Heart right ventricle (tissue), 16 donors: ENCODE measurements around the gene C11orf86. TPM values are rescaled to one million over a fixed set of nuclear protein-coding genes. Genes with fewer than 3 reads are reported as not detected.

Source experiments
- ATAC-seq, 8 donors: fragments of 200-7000 bp; cut with Tn5 transposase; one replicate each; pipeline ENCODE4 v1.9.1; 2020; ENCODE audit warnings: mild to moderate bottlenecking in 8 of 8, moderate library complexity in 8 of 8, moderate number of reproducible peaks in 1 of 8
- DNase-seq, 2 donors: peaks; one replicate each; pipeline ENCODE4 v3.0.0-alpha.2; 2020
- H3K27ac ChIP-seq, 10 donors: fragments of 200-600 bp; sonication (generic) in 2 of 10; one replicate each; pipeline versions ENCODE4 v1.5.0 to v1.8.0; 2020 to 2022; ENCODE audit warnings: mild to moderate bottlenecking in 3 of 10
- H3K27me3 ChIP-seq, 7 donors: fragments of 200-600 bp; one replicate each; pipeline ENCODE4 v1.8.0; 2021 to 2022; ENCODE audit warnings: mild to moderate bottlenecking in 2 of 7
- H3K36me3 ChIP-seq, 9 donors: fragments of 200-600 bp; sonication (generic) in 1 of 9; one replicate each; pipeline versions ENCODE4 v1.5.0 to v1.8.0; 2020 to 2022; ENCODE audit warnings: mild to moderate bottlenecking in 2 of 9
- H3K4me1 ChIP-seq, 9 donors: fragments of 200-600 bp; sonication (generic) in 1 of 9; one replicate each; pipeline versions ENCODE4 v1.5.0 to v1.8.0; 2020 to 2022; ENCODE audit warnings: mild to moderate bottlenecking in 4 of 9
- H3K4me3 ChIP-seq, 10 donors: fragments of 200-600 bp; sonication (generic) in 2 of 10; one replicate each; pipeline versions ENCODE4 v1.5.0 to v1.8.0; 2020 to 2022; ENCODE audit warnings: mild to moderate bottlenecking in 7 of 10, moderate library complexity in 2 of 10
- H3K9me3 ChIP-seq, 11 donors: fragments of 200-600 bp in 10 of 11; sonication (generic) in 2 of 11; one replicate each; pipeline versions ENCODE4 v1.5.0 to v1.8.0; 2013 to 2022; ENCODE audit warnings: mild to moderate bottlenecking in 2 of 11, control low read depth in 1 of 11, moderate library complexity in 1 of 11
- WGBS, 2 donors: extraction: QIAGEN DNeasy Blood & Tissue Kit; methylation state at CpG; one replicate each; pipeline ENCODE4 v1.1.7; 2013; ENCODE audit warnings: inconsistent platforms in 1 of 2; 5-methylcytosine and 5-hydroxymethylcytosine counted together
- intact Hi-C, 10 donors: fragments of 100-400 bp; cut with DNase I; formaldehyde crosslinking; loops; one replicate each; pipeline versions ENCODE4 v1.11.1 to v1.14.2; 2022
- polyA plus RNA-seq, 2 donors: library from polyadenylated mRNA; stranded (reverse); fragments of 200-250 nt; gene quantifications; one replicate each; pipeline ENCODE4 v1.2.3, GENCODE V29; 2013
- total RNA-seq, 10 donors: library from RNA; stranded (reverse); fragmentation: NEBNext Ultra II Directional in 3 of 10; extraction: Animal tissue kit (Norgen Biotek cat#: 25700) in 3 of 10; gene quantifications; one replicate each; pipeline versions ENCODE4 v1.2.1 to v1.2.4, GENCODE V29; 2021 to 2023
- TF ChIP-seq, protein P1 (sequence below), 9 donors: fragments of 200-600 bp; sonication (generic) in 2 of 9; IDR thresholded peaks; one replicate each; pipeline versions ENCODE4 v1.5.0 to v1.8.0; 2021 to 2022; ENCODE audit warnings: antibody characterized with exemption in 9 of 9, mild to moderate bottlenecking in 5 of 9, moderate library complexity in 1 of 9
- donor health status: Arrhythmogenic right ventricular cardiomyopathy.
- donor health status: ischemic (EF 13 %, LVEDD 7.1; RV severe dilation, severe dysfunction).
- donor health status: healthy with polysubstance abuse.
- donor health status: DM: no; HTN: yes; CAD: no.
- donor health status: DM: no; HTN: no; CAD: no.
- donor health status: ischemic (EF 25% LVEDD 6.9; RV normal size, moderate dysfunction).
- donor health status: ischemic (EF 25% LVEDD 5.7; RV mildly dilated, moderate dysfunction).
- donor health status: healthy.
- donor health status: DM: yes; HTN: yes; CAD: no.
- donor health status: Ischemic cardiomyopathy.
- donor health status: ischemic (EF 35%, LVEDD 5.7; RV mildly dilated, moderate dysfunction).
- donor health status: nonischemic (EF 11% LVEDD 7.7; RV severe dilation, severe dysfunction).
- donor health status: DM: yes; HTN: yes; CAD: no.
- donor health status: PGD.
- donor health status: ischemic (EF 29% LVEDD 5.4; RV normal size, mild dysfunction).
- donor health status: nonischemic (EF 23%, LVEDD 6.1; RV moderate dilation, normal function).

Gene C11orf86
- total and polyA plus RNA-seq, 12 donors = not detected

DNA sequence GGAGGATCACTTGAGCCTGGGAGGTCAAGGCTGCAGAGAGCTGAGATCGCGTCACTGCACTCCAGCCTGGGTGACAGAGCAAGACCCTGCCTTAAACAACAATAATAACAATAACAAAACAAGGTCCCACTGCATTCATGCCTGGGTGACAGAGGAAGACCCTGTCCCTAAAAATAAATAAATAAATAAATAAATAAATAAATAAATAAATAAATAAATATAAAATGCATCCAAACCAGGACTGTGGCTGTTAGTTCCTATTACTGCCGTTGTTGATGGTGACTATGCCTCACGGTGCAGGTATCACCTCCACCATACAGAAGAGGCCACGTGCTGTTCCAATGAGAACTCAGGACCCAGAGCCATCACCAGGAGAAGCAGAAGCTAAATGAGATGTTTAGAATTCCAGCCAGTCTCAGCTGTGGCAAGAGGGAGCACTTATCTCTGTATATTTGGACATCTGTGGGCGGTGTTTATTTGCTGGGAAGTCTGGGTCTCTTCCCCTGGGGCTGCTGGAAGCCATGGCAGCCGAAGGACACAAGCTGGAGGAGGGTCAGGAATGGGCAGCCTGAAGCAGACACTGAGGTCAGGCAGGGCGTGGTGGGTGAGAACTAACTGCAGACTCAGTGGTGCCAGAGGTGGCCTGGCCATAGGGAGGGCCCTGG, 21.6 kb downstream of the C11orf86 start:
- H3K4me1 ChIP-seq = peaks cover 0 to 18% (median 0%) of the 10 kb centered on the region in 9 donors
- H3K27me3 ChIP-seq = peaks cover 0 to 6% (median 0%) of the 10 kb centered on the region in 7 donors
- WGBS, 2 donors = 59 to 61% methylated on average over 8 of the region's 8 CpGs
- H3K9me3 ChIP-seq = no peaks in the 10 kb centered on the region
- DNase-seq (peak in 1 of 2 donors; percentile 29), ATAC-seq (peak in 5 of 8 donors; percentile 46 to 83 (median 61))
- H3K27ac ChIP-seq = no peak overlapping the region
- intact Hi-C loops = no loop called here
- H3K36me3 ChIP-seq = no peaks in the 10 kb centered on the region
- H3K4me3 ChIP-seq = no peak overlapping the region
- TF ChIP-seq, protein P1, sequence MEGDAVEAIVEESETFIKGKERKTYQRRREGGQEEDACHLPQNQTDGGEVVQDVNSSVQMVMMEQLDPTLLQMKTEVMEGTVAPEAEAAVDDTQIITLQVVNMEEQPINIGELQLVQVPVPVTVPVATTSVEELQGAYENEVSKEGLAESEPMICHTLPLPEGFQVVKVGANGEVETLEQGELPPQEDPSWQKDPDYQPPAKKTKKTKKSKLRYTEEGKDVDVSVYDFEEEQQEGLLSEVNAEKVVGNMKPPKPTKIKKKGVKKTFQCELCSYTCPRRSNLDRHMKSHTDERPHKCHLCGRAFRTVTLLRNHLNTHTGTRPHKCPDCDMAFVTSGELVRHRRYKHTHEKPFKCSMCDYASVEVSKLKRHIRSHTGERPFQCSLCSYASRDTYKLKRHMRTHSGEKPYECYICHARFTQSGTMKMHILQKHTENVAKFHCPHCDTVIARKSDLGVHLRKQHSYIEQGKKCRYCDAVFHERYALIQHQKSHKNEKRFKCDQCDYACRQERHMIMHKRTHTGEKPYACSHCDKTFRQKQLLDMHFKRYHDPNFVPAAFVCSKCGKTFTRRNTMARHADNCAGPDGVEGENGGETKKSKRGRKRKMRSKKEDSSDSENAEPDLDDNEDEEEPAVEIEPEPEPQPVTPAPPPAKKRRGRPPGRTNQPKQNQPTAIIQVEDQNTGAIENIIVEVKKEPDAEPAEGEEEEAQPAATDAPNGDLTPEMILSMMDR (IDR thresholded peaks at IDR 0.05) = no peak

DNA sequence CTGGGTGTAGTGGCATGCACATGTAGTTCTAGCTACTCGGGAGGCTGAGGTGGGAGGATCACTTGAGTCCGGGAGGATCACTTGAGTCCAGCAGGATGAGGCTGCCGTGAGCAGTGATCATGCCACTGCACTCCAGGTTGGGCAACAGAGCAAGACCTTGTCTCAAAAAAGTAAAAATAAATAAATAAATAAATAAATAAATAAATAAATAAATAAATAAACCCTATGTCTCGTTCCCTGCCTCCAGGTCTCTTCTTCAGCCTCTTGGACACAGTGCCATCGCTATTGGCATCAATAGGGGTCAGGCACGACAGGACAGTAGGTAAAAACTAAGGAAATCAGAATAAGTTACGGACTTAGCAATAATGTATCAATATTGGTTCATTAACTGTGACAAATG, 24.5 kb downstream of the C11orf86 start:
- no peak overlapping the region for H3K27ac ChIP-seq
- TF ChIP-seq, protein P1 (IDR thresholded peaks at IDR 0.05) = no peak
- ATAC-seq = no peak
- peaks cover 0 to 18% (median 0%) of the 10 kb centered on the region in 9 donors for H3K4me1 ChIP-seq
- H3K27me3 ChIP-seq = peaks cover 0 to 6% (median 0%) of the 10 kb centered on the region in 7 donors
- H3K9me3 ChIP-seq = no peaks in the 10 kb centered on the region
- no peak for DNase-seq
- H3K4me3 ChIP-seq = no peak overlapping the region
- intact Hi-C loops = no loop called here
- H3K36me3 ChIP-seq = no peaks in the 10 kb centered on the region
- WGBS, 2 donors = 92% methylated on average over 7 of the region's 7 CpGs

DNA sequence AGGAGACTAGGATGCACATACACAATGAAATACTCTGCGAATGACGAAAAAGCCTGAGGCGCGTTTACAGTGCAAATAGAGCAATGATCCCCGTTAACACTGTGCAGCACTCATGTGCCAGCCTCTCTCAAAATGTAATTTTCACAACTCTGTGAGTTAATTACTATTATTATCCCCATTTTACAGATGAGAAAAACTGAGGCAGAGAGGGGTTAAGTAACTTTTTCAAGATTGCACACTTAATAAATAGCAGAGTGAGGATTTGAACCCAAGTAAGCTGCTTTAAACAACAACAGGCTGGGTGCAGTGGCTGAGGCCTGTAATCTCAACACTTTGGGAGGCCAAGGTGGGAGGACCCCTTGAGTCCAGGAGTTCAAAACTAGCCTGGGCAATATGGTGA, 26.2 kb downstream of the C11orf86 start:
- WGBS, 2 donors = 96 to 98% methylated on average over 5 of the region's 5 CpGs
- H3K27me3 ChIP-seq = peaks cover 0 to 6% (median 0%) of the 10 kb centered on the region in 7 donors
- no peak overlapping the region for H3K4me3 ChIP-seq
- no peak overlapping the region for H3K27ac ChIP-seq
- ATAC-seq = no peak
- no peaks in the 10 kb centered on the region for H3K9me3 ChIP-seq
- TF ChIP-seq, protein P1 (IDR thresholded peaks at IDR 0.05) = no peak
- H3K36me3 ChIP-seq = no peaks in the 10 kb centered on the region
- intact Hi-C loops = no loop called here
- no peak for DNase-seq
- H3K4me1 ChIP-seq = peaks cover 0 to 11% (median 0%) of the 10 kb centered on the region in 9 donors

DNA sequence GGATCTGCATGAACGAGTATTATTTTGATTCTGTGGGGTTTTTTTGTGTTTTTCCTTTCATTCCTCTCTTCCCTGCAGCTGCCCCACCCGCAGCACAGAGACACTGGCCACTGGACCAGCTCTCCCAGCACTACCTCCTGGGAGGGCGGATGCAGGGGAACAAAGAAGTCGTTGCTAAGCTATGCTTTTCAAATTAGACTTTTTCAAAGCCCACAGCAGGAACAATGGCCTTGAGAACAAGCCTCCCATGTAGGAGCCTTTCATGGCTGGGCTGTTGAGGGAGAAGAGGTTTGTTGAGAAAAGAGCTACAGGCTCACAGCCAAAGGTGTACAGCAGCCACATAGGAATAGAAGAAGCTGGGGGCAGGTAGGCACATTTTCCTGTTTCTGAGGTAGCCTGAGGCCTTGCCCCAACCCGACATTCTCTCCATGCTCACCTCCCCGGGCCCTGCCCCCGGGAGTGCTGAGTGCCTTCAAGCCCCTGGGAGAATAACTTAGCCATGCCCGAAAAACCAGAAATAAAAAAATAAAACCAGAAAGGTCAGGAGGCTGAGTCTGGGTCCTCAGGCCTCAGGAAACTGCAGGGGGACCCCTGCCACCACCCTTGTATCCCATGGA, 27.3 kb downstream of the C11orf86 start:
- H3K4me1 ChIP-seq = peaks cover 0 to under 1% (median 0%) of the 10 kb centered on the region in 9 donors
- H3K36me3 ChIP-seq = no peaks in the 10 kb centered on the region
- WGBS, 2 donors = 58 to 67% methylated on average over 8 of the region's 8 CpGs
- ATAC-seq (no peak), DNase-seq (no peak)
- H3K4me3 ChIP-seq = no peak overlapping the region
- H3K27me3 ChIP-seq = peaks cover 0 to 6% (median 0%) of the 10 kb centered on the region in 7 donors
- no peak overlapping the region for H3K27ac ChIP-seq
- H3K9me3 ChIP-seq = no peaks in the 10 kb centered on the region
- intact Hi-C loops = no loop called here
- TF ChIP-seq, protein P1 (IDR thresholded peaks at IDR 0.05) = no peak
